Caco-2 (cell line): ENCODE results near the gene BHLHE23. TPM values are rescaled to one million over a fixed set of nuclear protein-coding genes. Genes with fewer than 3 reads are reported as not detected.

Experiments used
- BruUV-seq: library from RNA; stranded (reverse); fragments of 400-500 nt; replicated peaks from 2 replicates; lab custom pipeline; 2021; lab: Mats Ljungman, UMichigan
- CTCF ChIA-PET: fragments of 300-600 bp; sonication (Branson Sonifier 250); formaldehyde crosslinking; loops from one replicate; lab custom pipeline; 2022; ENCODE audit warnings: antibody characterized with exemption; lab: Charles Lee
- POLR2A ChIA-PET: fragments of 300-600 bp; sonication (Branson Sonifier 250); formaldehyde crosslinking; loops from one replicate; lab custom pipeline; 2022; ENCODE audit warnings: antibody characterized with exemption; lab: Charles Lee
- DNase-seq, 2 experiments: peaks; one replicate each; pipeline versions ENCODE4 v3.0.0 to v3.0.0-alpha.2; 2020 to 2022
- H3K27me3 ChIP-seq: replicated peaks from 2 replicates; pipeline ENCODE4 v1.6.0; 2011; ENCODE audit warnings: low read length; ENCODE audit not compliant: control insufficient read depth, insufficient read depth
- H3K36me3 ChIP-seq: 2 replicates; pipeline ENCODE4 v1.5.1; 2011; ENCODE audit warnings: low read length; ENCODE audit not compliant: control insufficient read depth, insufficient read depth
- H3K4me1 ChIP-seq: fragments of 250-450 bp; sonication (Bioruptor Pico); 2 replicates; pipeline ENCODE4 v1.5.1; 2020; ENCODE audit warnings: mild to moderate bottlenecking
- H3K4me3 ChIP-seq: 2 replicates; pipeline ENCODE4 v1.5.1; 2011; ENCODE audit warnings: low read depth, mild to moderate bottlenecking, control low read depth, low read length
- H3K9me3 ChIP-seq: fragments of 250-450 bp; sonication (Bioruptor Pico); 2 replicates; pipeline ENCODE4 v1.5.1; 2020; ENCODE audit warnings: mild to moderate bottlenecking, moderate library complexity
- H3K27ac Mint-ChIP-seq: one replicate; pipeline ENCODE4 v1.8.0; 2022; ENCODE audit warnings: mixed read lengths; ENCODE audit not compliant: unreplicated experiment
- H3K27me3 Mint-ChIP-seq: one replicate; pipeline ENCODE4 v1.8.0; 2022; ENCODE audit warnings: mixed read lengths; ENCODE audit not compliant: insufficient read depth, unreplicated experiment
- H3K36me3 Mint-ChIP-seq: one replicate; pipeline ENCODE4 v1.8.0; 2022; ENCODE audit warnings: mild to moderate bottlenecking, mixed read lengths; ENCODE audit not compliant: insufficient read depth, unreplicated experiment
- H3K4me1 Mint-ChIP-seq: one replicate; pipeline ENCODE4 v1.8.0; 2022; ENCODE audit warnings: low read depth, mixed read lengths; ENCODE audit not compliant: unreplicated experiment
- H3K4me3 Mint-ChIP-seq: one replicate; pipeline ENCODE4 v1.8.0; 2022; ENCODE audit warnings: mild to moderate bottlenecking, moderate library complexity, mixed read lengths; ENCODE audit not compliant: unreplicated experiment
- H3K9me3 Mint-ChIP-seq: one replicate; pipeline ENCODE4 v1.8.0; 2022; ENCODE audit warnings: mixed read lengths; ENCODE audit not compliant: unreplicated experiment
- intact Hi-C: fragments of 100-400 bp; cut with micrococcal nuclease; formaldehyde crosslinking; loops from one replicate; pipeline ENCODE4 v1.10.0; 2022; ENCODE audit not compliant: unreplicated experiment
- total RNA-seq: library from RNA; stranded (reverse); gene quantifications from 2 replicates; pipeline ENCODE4 v1.2.3, GENCODE V29; 2022
- TF ChIP-seq, protein P1 (sequence below), 2 experiments: fragments of 200-600 bp in 1 of 2; IDR thresholded peaks; 1 replicate in 1 of 2; 2 replicates in 1 of 2; pipeline versions ENCODE4 v1.5.1 to v1.8.0; 2011 to 2022; ENCODE audit warnings: antibody characterized with exemption in 1 of 2, control low read depth in 1 of 2, inconsistent platforms in 1 of 2, low read depth in 1 of 2, low read length in 1 of 2, mild to moderate bottlenecking in 1 of 2, moderate library complexity in 1 of 2; ENCODE audit not compliant: insufficient read depth in 1 of 2, severe bottlenecking in 1 of 2, unreplicated experiment in 1 of 2

Gene BHLHE23
- total RNA-seq, 1 experiment from 2014 or later, result 0.95 TPM

GRCh38 chr20:62969179-62969760 is 37.5 kb downstream of the BHLHE23 start:
- no TSS peak for BruUV-seq
- DNase-seq, result no peak
- H3K27me3 ChIP-seq, result no peaks in the 10 kb centered on the region
- Mint-ChIP-seq H3K9me3 (no peaks in the 10 kb centered on the region), H3K4me3 (no peak overlapping the region), H3K27me3 (no peaks in the 10 kb centered on the region), H3K36me3 (peaks cover 20% of the 10 kb centered on the region), H3K4me1 (peaks cover 13% of the 10 kb centered on the region), H3K27ac (no peak overlapping the region)
- POLR2A ChIA-PET, result no interaction called here
- H3K36me3 ChIP-seq, result peaks cover 7% of the 10 kb centered on the region
- intact Hi-C loops, result no loop called here
- H3K4me3 ChIP-seq, result no peak overlapping the region
- peaks cover 7% of the 10 kb centered on the region for H3K4me1 ChIP-seq
- H3K9me3 ChIP-seq, result no peaks in the 10 kb centered on the region
- CTCF ChIA-PET, result interaction anchor here (1.0 to 2.1 kb wide), 2 partner anchors 15 to 45 kb away, joined by 3 to 12 read pairs; no protein-coding TSS in a partner anchor
- TF ChIP-seq, protein P1, sequence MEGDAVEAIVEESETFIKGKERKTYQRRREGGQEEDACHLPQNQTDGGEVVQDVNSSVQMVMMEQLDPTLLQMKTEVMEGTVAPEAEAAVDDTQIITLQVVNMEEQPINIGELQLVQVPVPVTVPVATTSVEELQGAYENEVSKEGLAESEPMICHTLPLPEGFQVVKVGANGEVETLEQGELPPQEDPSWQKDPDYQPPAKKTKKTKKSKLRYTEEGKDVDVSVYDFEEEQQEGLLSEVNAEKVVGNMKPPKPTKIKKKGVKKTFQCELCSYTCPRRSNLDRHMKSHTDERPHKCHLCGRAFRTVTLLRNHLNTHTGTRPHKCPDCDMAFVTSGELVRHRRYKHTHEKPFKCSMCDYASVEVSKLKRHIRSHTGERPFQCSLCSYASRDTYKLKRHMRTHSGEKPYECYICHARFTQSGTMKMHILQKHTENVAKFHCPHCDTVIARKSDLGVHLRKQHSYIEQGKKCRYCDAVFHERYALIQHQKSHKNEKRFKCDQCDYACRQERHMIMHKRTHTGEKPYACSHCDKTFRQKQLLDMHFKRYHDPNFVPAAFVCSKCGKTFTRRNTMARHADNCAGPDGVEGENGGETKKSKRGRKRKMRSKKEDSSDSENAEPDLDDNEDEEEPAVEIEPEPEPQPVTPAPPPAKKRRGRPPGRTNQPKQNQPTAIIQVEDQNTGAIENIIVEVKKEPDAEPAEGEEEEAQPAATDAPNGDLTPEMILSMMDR (IDR thresholded peaks at IDR 0.05; ENCODE audit: insufficient read depth in 1 of 2, low read depth in 1 of 2, low read length in 1 of 2, severe bottlenecking in 1 of 2, unreplicated experiment in 1 of 2), result no peak

GRCh38 chr20:62968378-62969178 is 38.2 kb downstream of the BHLHE23 start:
- peaks cover 8% of the 10 kb centered on the region for H3K36me3 ChIP-seq
- H3K36me3 Mint-ChIP-seq, result peaks cover 24% of the 10 kb centered on the region
- no peak overlapping the region for H3K27ac Mint-ChIP-seq
- no peak overlapping the region for H3K4me3 Mint-ChIP-seq
- no peak overlapping the region for H3K4me3 ChIP-seq
- H3K27me3 Mint-ChIP-seq, result no peaks in the 10 kb centered on the region
- peaks cover 7% of the 10 kb centered on the region for H3K4me1 ChIP-seq
- H3K4me1 Mint-ChIP-seq, result peaks cover 13% of the 10 kb centered on the region
- TF ChIP-seq, protein P1 (IDR thresholded peaks at IDR 0.05; ENCODE audit: insufficient read depth in 1 of 2, low read depth in 1 of 2, low read length in 1 of 2, severe bottlenecking in 1 of 2, unreplicated experiment in 1 of 2), result no peak
- ChIA-PET POLR2A (no interaction called here), CTCF (interaction anchor here (1.0 to 2.1 kb wide), 2 partner anchors 13 to 41 kb away, joined by 3 to 6 read pairs; no protein-coding TSS in a partner anchor)
- no peaks in the 10 kb centered on the region for H3K27me3 ChIP-seq
- intact Hi-C loops, result no loop called here
- DNase-seq, result no peak
- H3K9me3 Mint-ChIP-seq, result no peaks in the 10 kb centered on the region
- no TSS peak for BruUV-seq
- no peaks in the 10 kb centered on the region for H3K9me3 ChIP-seq

DNA sequence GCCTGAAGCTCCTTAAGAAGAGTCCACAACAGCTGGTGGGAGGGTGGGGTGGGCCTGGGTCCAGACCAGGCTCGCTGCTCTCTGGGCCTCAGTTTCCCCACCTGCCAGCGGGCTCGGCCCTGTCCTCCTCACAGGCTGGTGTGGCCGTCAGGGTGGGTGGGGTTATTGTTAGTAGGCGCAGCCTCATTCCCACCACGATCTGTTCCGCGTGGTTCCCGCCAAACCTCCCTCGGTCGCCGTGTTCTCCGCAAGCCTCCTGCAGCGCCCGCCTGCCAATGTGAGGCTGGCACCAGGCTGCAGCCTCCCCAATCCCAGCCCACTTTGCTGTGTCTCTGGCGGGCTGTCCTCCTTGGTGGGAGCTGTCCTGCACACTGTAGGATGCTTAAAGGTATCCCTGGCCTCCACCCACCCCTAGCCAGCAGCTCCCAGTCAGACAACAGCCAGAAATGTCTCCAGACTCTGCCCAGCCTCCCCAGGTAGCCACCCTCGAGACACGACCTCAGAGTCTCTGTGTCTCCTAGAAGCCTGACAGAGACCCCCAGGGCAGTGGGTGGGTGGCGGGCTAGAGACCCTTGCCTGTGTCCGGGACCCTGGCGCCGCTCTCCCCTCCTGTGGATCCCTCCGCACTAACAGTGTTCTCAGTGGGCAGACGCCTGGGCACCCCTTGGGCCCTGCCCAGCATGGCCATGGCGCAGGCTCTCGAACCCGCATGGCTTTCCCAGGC is 39.0 kb downstream of the BHLHE23 start:
- ChIA-PET CTCF (interaction anchor here (1.0 to 2.1 kb wide), 2 partner anchors 12 to 41 kb away, joined by 3 to 6 read pairs; no protein-coding TSS in a partner anchor), POLR2A (no interaction called here)
- intact Hi-C loops, result no loop called here

More for the DNA sequence above, 39.0 kb downstream of the BHLHE23 start:
- Histone ChIP-seq H3K4me3 (no peak overlapping the region), H3K9me3 (no peaks in the 10 kb centered on the region), H3K4me1 (peaks cover 4% of the 10 kb centered on the region), H3K36me3 (peaks cover 11% of the 10 kb centered on the region), H3K27me3 (no peaks in the 10 kb centered on the region)
- DNase-seq, result no peak
- peaks cover 13% of the 10 kb centered on the region for H3K4me1 Mint-ChIP-seq
- H3K9me3 Mint-ChIP-seq, result no peaks in the 10 kb centered on the region
- H3K4me3 Mint-ChIP-seq, result no peak overlapping the region
- TF ChIP-seq, protein P1 (IDR thresholded peaks at IDR 0.05; ENCODE audit: insufficient read depth in 1 of 2, low read depth in 1 of 2, low read length in 1 of 2, severe bottlenecking in 1 of 2, unreplicated experiment in 1 of 2), result no peak
- no peaks in the 10 kb centered on the region for H3K27me3 Mint-ChIP-seq
- TSS peak; percentile 9 for BruUV-seq
- no peak overlapping the region for H3K27ac Mint-ChIP-seq
- peaks cover 27% of the 10 kb centered on the region for H3K36me3 Mint-ChIP-seq
